GM19324 (cell line): ENCODE results near the gene SAPCD1.

Experiments
- ATAC-seq: cut with Tn5 transposase; IDR thresholded peaks from one replicate; pipeline ENCODE4 v1.9.1; 2021; ENCODE audit warnings: mild to moderate bottlenecking, moderate library complexity; ENCODE audit not compliant: unreplicated experiment, low FRiP score

SAPCD1 gene

DNA sequence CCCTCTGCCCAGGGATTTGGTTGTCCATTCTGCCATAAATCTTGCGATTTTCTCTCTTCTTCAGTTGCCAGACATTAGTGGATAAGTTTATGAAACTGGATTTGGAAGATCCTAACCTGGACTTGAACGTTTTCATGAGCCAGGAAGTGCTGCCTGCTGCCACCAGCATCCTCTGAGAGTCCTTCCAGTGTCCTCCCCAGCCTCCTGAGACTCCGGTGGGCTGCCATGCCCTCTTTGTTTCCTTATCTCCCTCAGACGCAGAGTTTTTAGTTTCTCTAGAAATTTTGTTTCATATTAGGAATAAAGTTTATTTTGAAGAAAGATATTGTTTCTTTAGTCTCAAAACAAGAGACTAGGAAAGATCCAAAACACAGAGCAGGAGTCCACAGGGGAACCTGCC is at the start of gene SAPCD1:
Gene SAPCD1 (plus strand): TSS at position 301 of the 400 bp plus-strand sequence. CDS start 399 bp downstream, outside the sequence.
- ATAC-seq = no peak

DNA sequence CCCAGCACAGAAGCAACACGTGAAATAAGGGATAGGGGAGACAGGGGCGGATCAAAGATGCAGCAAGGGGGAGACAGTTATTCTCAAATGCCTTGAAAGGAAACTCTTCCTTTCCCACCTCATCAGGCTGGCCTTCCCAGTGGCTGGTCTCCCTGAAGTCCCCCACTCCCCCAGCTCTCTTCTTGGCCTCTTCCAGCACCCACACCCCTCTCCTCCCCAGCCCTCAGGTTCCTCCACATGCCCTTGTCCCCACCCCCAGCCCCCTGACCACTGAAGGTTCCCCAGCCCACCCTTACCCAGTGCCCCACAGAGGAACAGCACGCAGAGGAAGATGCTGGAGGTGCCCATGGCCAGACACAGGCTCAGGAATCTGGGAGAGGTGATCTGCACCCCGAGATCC is 49.0 kb upstream of the SAPCD1 start:
- ATAC-seq = no peak

DNA sequence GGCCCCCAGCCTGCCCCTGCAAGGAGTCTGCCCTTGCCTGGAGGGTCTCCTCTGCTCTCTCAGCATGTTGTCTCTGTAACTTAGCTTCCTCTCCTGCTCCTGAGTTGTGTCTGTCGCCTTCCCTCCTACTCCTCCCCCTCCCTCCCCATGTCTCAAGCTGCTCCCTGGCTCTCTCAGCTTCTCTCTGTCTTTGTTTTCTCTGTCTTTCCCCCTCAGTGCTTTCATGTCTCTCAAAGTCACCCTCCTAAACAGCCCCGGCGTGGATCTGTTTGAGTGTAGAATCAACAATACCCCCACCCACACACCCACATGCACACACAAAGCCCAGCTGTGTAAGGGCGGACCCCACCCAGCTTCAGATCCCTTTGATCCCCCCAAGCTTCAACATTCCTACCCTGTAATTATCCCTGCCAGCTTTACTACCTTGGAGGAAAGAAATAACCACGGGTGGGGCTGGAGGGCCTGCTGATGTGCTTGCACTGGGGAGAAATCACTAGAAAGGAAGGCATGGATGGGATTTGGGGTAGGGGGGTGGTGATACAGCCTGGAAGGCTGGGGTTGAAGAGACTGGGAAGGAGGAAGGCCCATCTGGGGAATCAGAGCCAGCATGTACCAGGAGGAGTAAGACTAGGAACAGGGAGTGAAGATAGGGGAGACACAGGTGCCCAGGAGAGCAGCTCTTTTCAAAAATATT is 48.3 kb upstream of the SAPCD1 start:
- ATAC-seq = no peak

DNA sequence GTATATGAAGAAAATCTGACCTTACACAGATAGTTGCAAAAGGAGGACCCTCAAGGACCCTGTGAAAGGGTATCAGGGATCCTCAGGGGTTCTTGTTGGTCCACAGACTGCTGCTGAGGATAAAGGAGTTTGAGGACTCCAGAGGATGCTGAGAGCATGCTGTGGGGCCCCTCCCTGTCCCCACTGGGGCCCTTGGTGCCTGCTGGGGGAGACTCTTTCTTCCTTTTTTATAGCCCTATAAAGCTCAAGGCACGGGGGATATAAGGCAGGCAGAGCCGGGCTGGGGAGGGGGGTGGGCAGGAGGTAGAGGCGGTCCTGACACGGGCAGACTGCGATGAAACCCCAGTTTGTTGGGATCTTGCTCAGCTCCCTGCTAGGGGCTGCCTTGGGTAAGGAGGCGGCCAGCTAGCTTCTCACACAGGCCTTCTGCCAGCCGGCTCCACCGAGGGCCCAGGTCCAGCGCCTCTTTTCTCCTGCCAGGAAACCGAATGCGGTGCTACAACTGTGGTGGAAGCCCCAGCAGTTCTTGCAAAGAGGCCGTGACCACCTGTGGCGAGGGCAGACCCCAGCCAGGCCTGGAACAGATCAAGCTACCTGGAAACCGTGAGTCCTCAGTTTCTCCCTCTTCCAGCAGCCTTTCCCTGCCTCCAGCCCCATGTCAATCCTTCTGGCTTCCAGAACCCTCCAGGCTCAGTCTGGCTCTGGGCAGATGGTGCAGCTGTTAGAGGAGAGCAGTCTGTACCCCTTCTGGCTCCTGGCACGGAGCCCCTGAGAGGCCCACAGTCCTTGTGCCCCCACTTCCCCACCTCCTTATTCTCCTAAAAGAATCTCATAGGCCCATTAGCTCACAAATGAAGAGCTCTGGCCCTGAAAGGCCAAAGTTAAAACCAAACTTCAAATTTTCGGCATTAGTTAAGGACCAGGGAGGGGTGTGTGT is 47.2 kb upstream of the SAPCD1 start, which contains the start of gene LY6G6D:
Gene LY6G6D (plus strand): TSS at position 327 of the 937 bp plus-strand sequence. CDS start 8 bp downstream, at position 335.
- no peak for ATAC-seq

DNA sequence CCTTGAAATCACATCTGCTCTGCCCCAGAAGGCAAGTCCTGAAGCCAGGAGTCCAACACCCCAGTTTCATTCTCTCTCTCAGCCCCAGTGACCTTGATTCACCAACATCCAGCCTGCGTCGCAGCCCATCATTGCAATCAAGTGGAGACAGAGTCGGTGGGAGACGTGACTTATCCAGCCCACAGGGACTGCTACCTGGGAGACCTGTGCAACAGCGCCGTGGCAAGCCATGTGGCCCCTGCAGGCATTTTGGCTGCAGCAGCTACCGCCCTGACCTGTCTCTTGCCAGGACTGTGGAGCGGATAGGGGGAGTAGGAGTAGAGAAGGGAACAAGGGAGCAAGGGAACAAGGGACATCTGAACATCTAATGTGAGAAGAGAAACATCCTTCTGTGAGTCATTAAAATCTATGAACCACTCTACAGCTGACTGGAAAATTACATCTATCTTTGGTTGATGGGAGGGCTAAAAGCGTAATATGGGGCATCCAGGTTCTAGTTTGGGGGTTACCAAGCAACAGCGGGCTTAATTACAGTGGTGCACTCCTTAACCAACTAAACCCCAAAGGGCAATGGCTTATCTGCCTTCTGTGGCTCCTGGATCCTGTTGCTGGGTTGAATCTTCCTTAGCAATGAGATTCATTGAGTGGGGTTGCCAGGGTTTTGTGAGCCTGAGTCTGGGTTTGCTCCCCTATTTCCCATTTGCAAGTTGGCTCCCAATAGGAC is 44.8 kb upstream of the SAPCD1 start:
- ATAC-seq = no peak

DNA sequence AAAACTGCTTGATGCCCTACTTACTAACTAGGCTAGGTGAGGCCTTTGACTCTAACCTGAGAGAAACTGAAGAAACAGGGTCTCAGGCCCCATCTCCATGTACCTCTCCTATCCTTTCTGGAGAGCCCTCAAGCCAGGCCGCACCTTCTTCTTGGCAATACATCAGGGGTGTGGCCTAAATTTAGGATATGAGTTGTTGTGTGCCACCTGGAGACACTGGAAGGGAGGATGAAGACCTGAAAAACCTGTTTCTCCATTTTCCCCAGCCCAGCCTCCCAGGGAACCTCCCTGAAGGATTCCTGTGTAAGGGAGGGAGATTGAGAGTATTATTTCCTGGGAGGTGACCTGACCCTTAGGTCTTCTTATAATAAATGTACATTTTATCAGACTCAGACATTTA is 44.2 kb upstream of the SAPCD1 start:
- ATAC-seq = no peak

DNA sequence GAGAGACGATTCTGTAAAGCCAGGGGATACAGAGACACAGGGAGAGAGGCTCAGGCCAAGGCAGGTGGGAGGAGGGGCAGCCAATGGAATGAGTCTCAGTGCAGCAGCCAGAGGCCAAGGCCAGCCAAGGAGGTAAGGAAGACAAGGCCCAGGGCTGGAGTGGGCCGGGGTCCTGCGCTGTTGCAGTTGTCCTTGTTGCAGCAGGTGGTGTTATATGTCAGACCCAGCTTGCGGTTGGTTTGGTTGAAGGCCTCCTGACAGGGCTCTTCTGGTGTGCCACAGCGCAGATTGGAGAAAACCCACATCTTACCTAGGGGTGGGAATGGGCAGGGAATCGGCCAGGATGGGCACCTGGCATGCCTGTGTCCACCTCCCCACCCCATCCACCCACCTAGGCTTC is 43.5 kb upstream of the SAPCD1 start:
- ATAC-seq = no peak

DNA sequence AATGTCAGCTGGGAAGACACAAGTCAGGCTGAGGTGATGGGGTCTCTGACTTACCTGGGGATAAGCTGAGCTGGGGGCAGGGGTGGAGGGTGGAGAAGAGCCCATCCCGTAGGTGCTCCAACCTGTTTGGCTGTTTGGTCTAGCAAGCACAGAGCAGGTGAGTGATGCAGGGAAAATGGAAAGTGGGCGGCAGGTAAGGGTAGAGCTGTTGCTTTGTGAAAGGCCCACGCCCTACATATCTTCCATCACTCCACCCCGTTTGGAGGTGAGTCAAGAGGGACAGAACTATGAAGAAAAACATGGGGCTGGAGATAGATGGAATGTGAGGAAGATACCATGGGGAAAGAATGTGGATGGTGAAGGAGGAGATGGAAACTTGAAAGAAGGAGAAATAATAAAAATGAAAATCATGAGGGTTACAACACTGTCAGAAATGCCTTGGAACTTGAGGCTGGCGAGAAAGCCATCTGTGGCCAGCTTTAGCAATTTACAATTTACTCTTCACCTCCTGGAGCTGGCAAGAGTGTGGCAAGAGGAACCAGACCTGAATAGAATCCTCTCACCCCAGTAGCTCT is 42.2 kb upstream of the SAPCD1 start:
- ATAC-seq = no peak

DNA sequence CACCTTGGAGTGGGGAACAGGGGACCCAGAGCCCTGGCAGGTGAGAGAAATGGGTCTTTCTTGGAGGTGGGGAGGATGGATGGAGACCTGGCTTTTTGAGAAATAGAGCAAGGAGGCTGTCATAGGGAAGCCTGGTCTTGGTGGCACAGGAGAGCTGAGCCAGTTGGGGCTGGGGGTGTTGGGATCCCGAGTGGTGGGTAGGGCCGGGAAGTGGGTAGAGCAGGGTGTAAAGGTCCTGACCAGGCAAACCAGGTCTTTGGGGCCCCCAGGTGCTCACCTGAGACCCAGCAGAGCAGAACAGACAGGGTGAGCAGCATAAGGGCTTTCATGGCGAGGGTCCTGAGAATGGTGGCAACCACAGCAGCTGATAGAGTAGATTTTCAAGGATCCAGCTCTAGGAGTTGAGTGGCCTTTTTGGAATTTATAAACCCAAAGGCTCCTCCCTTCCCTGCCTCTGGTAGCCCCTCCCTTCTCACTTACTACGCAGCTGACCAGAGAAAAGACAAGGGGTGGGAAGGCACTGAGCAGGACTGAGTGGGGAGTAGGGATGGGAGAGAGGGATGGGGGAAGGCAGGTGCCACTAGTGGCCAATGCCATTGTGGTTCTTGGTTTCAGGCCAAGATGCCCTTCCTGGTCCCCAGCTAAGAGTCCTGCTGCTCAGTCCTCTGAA is 41.0 kb upstream of the SAPCD1 start, which contains the start of gene LY6G6C:
Gene LY6G6C (minus strand): TSS at position 396 of the 670 bp plus-strand sequence. CDS start 67 bp downstream, at position 329.
- ATAC-seq = no peak

DNA sequence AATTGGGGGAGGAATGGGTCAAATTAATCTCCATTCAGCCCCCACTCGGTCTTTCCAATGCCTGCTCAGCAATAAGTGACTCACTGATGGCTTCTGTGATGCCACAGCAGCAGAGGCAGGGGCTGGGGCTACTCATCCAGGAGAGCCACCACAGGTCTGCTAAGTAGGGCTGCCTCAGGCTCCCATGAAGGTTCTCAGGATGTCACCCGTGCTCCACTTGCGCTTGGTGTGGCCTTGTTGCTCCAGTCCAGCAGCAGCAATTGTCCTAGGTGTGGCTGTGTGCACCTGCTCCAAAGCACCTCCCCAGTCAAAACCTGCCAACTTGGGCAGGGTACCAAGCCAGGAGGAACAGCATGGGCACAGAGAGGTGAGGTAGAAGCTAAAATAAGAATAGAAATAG is 40.3 kb upstream of the SAPCD1 start:
- ATAC-seq = no peak

DNA sequence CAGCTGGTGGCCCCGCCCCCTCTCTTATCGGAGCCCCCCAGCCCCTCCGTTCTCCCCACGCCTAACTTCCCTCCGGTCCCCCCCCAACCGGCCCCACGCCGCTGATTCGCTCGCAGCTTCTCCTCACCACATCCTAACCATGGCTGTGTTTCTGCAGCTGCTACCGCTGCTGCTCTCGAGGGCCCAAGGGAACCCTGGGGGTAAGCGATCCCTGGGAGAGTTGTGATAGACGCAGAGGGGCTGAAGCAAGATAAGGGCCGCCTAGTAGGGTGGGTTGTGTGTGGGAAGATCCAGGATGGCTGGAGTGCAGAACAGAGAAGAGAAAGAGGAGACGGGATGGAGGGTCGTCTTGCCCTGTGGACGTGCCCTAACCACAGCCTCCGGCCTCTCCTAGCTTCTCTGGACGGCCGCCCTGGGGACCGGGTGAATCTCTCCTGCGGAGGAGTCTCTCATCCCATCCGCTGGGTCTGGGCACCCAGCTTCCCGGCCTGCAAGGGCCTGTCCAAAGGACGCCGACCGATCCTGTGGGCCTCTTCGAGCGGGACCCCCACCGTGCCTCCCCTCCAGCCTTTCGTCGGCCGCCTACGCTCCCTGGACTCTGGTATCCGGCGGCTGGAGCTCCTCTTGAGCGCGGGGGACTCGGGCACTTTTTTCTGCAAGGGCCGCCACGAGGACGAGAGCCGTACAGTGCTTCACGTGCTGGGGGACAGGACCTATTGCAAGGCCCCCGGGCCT is 39.0 kb upstream of the SAPCD1 start, which contains the start of gene MPIG6B:
Gene MPIG6B (plus strand): TSS at position 129 of the 735 bp plus-strand sequence. CDS start 11 bp downstream, at position 140.
- no peak for ATAC-seq

DNA sequence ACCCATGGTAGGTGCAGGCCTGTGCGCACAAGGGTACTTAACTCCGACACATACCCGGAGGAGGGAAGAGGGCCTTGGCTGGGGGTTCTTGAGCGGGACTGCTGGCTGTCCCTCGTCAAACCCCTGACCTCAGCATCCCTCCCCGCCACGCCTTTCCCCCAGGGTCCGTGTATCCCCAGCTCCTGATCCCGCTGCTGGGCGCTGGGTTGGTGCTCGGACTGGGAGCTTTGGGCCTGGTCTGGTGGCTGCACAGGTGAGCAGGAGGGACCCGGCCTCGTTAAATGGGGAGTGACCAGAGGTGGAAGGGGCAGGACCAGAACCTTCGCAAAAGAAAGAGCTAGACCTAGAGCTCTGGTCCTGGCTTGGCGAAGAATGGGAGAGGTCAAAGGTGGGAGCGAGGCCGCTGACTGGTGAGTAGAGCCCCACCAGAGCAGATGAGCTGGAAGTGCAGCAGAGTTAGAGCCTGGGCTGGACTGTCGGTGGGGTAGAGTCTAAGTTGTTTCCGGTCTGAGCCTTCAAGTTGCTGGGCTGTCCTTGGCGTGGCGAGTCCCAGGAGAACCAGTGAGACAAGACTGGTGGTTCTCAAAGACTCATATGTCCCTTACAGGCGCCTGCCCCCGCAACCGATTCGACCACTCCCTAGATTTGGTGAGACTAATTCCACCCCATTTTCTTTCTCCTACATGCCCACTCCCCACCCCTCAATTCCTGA is 38.3 kb upstream of the SAPCD1 start:
- no peak for ATAC-seq

DNA sequence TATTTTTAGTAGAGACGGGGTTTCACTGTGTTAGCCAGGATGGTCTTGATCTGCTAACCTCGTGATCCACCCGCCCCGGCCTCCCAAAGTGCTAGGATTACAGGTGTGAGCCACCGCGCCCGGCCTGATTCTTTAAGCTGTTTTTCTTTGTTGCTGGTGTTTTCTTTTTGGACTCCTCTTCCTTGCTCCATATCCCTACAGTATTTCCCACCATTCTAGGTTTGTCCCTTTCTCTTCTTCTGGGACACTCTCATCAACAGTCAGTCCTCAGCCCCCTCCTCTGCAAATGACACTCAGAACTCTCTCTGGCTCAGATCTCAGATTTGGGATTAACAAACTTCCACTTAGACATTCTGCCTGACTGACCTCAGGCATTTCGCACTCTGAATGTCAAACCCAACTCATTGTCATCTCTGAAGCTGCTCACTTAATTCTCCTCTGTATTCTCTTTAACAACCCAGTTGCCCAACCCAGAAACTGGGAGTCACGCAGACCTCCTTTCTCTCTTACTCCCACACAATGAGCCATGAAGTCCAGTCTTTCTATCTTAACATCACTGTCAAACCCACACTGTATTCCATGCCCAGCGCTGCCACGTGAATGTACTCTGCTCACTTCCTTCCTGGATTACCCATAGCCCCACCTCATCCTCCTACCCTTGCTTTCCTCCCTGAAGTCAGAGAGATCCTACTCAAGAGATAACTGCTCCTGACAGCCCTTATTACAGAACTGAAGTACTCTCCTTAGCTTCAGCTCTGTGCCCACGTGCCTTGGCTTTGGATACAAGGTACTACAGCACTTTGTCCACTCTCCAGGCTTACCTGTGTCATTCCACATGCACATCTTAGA is 36.7 kb upstream of the SAPCD1 start:
- ATAC-seq = no peak

DNA sequence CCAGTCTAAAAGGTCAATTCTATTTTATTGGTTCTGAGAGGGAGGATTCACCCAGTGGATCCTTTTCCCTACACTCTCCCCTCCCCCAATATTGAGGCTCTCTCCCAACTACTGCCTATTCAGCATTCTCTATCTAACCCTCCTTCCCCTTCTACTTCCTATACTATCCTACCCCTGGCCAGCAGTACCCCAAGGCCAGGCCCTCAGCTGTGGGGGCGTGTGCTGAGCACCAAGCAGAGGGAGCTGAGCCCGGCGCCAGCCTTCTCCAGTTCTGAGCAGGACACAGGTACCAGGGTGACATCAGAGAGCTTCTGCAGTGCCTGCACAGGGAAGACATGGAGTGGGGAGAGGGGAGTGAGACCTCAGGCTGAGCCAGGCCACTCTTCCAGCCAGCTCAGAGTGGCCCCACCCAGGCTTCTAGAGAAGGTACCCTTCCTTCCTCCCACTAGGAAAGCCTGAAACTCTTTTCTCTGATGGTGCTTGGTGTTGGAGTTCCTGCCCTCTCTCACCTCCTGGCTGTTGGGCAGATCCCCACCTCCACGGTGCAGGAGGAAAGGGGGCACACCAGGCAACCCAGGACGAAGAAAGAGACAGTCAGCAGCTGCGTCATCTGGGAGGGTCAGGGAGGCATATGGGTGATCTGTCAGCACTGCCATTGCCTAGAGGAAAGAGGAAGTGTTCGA is 35.3 kb upstream of the SAPCD1 start:
- ATAC-seq = peak; percentile 48

DNA sequence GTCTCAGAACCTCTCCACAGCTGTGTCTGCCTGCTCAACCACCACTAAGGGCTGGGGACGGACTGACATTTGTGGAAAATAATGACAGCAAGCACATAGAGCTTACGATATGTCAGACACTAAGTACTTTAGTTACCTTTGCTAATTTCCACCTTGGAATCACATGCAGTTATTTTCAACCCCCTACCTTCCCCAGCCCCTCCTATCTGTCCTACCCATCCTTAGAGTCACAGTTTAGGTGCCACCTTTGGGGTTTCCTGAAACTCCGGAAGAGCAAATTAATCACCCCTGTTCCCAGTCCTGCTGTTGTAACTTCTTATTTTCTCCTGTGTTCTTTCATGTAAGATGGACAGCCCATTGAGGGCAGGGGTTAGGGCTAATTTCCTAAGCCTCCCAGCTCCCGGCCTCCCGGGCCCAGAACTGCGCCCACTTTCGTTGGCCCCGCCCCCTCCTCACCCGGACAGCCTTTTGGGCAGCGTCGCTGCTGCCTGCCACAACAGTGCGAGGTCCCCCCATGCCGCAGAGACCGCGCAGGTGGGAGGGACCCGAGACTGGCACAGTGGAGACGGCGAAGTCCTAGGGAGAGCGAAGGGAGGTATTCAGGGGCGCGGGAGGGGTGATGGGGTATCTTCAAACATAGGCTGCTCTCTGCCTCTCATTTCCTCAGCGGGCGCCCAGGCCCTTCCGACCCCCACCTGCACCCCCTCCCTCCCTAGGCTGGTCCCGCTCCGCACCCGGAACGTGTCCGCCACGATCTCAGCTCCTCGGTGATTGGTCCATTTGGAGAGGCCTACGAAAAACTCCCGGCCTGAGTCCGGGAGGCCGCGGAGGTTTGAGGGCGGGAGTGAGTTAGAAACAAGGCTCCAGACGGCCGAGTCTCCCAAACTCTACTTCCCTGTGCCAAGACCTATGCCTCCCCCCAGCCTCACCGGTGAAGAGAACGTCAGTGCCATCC is 34.5 kb upstream of the SAPCD1 start:
- no peak for ATAC-seq
